Spinal cord (tissue), 10 donors: Measurements from ENCODE around the gene IGF1. TPM values are rescaled to one million over a fixed set of nuclear protein-coding genes. Genes with fewer than 3 reads are reported as not detected.

Source experiments
- DNase-seq, 6 donors: peaks; one replicate each; pipeline versions ENCODE4 v3.0.0 to v3.0.0-alpha.2; 2013 to 2015; ENCODE audit warnings: low spot score in 6 of 6, low read depth in 4 of 6
- H3K27ac ChIP-seq: one replicate; pipeline ENCODE4 v1.5.1; 2013; ENCODE audit warnings: low read depth, low read length, control low read depth
- H3K27me3 ChIP-seq: one replicate; pipeline ENCODE4 v1.6.1; 2013; ENCODE audit warnings: low read length; ENCODE audit not compliant: control insufficient read depth, insufficient read depth
- H3K36me3 ChIP-seq: one replicate; pipeline ENCODE4 v1.6.1; 2013; ENCODE audit warnings: low read length; ENCODE audit not compliant: control insufficient read depth, insufficient read depth
- H3K4me1 ChIP-seq: one replicate; pipeline ENCODE4 v1.6.1; 2013; ENCODE audit warnings: low read length; ENCODE audit not compliant: control insufficient read depth, insufficient read depth
- H3K4me3 ChIP-seq: one replicate; pipeline ENCODE4 v1.5.1; 2013; ENCODE audit warnings: low read depth, low read length, control low read depth
- H3K9me3 ChIP-seq: one replicate; pipeline ENCODE4 v1.6.1; 2013; ENCODE audit warnings: low read length; ENCODE audit not compliant: control insufficient read depth, insufficient read depth
- WGBS: methylation state at CpG from one replicate; pipeline ENCODE4 v1.1.5; 2013; ENCODE audit warnings: missing lambda C conversion rate; ENCODE audit not compliant: insufficient coverage; 5-methylcytosine and 5-hydroxymethylcytosine counted together
- polyA plus RNA-seq, 2 donors: library from polyadenylated mRNA; unstranded; fragments of 120-200 nt; gene quantifications; one replicate each; pipeline ENCODE4 v1.2.1, GENCODE V29; 2013; ENCODE audit not compliant: insufficient read length in 2 of 2
- total RNA-seq, 2 donors: library from RNA; depleted of rRNA in 1 of 2; stranded (reverse); fragments of 120-200 nt in 1 of 2; fragments of >200 nt in 1 of 2; gene quantifications; one replicate each; pipeline versions ENCODE4 v1.2.3 to v1.2.4, GENCODE V29; 2013 to 2014
- donor health status: healthy.

The IGF1 gene
- total and polyA plus RNA-seq, 4 donors = 4.6 to 22.9 (median 13.0) TPM

DNA sequence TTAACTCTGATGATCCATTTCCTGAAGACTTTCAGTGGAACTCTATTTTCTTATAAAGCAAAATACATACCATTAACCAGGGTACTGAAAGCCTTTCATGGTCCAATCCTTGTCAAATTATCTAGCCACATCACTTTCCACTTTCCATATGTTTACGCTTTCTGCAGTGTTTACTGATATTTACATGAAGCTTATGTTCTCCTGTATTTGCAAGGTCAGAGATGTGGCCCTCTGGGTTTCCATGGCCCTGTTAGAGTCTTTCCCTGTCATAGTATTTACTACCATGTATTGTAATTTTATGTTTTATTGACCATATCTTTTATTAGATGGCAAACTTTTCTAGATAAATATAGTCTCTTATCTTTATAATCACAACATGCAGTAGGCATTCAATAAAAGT is 23.5 kb upstream of the IGF1 start:
- no peak overlapping the region for H3K4me3 ChIP-seq
- no peak overlapping the region for H3K27ac ChIP-seq
- DNase-seq = no peak
- no CpG with 5 or more reads among the region's 1 CpG for WGBS
- no peaks in the 10 kb centered on the region for H3K9me3 ChIP-seq
- H3K36me3 ChIP-seq = no peaks in the 10 kb centered on the region
- H3K4me1 ChIP-seq = no peaks in the 10 kb centered on the region
- no peaks in the 10 kb centered on the region for H3K27me3 ChIP-seq

DNA sequence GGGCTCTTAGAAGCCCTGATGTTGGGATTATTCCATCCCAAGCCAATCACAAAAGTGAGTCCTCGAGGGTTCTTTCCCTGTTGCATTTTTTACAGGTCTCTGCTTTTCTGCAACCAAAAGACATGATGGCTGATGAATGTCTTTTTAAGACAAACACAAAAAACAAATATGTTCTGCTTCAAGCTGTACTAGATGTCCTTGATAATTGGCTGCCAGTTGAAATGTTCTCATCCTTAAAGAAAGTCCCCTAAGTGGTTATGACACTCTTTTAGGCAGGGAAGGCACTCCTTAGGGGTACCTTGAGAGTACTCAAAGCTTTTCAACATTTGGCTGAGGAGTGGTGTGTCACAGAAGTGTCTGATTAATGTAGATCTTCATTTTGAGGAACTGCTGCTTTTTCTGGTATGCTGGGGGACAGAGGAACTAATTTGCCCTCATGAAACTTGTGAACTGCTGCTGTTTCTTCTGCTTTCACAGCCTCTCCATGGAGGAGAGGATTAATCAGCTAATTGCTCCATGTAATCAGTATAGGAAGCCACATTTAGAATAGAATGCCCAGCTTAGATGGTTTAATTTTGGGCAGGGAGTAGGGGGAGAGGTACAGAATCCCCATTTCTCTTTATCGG is 22.8 kb upstream of the IGF1 start:
- 83% methylated on average over 1 of the region's 2 CpGs for WGBS
- no peak overlapping the region for H3K27ac ChIP-seq
- H3K4me1 ChIP-seq = no peaks in the 10 kb centered on the region
- H3K27me3 ChIP-seq = no peaks in the 10 kb centered on the region
- H3K36me3 ChIP-seq = no peaks in the 10 kb centered on the region
- no peak overlapping the region for H3K4me3 ChIP-seq
- no peaks in the 10 kb centered on the region for H3K9me3 ChIP-seq
- no peak for DNase-seq

DNA sequence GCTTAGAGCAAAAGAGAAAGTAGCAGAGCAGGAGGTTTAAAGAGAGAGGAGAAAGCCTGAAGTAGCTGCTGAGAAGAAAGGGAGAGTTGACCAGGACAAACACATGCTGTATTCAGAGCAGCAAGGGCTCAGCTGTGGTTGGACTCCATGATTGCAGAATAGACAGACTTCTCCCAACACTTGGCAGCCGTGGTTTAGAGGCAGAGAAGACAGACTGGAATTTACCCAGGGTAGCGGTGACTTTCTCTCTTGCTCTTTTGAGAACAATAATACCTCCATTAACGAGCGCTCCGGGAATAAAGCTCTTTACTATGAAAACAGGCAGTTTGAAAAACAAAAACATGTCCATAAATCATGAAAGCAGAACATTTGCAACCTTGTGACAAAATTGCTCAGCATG is 21.4 kb upstream of the IGF1 start:
- WGBS = 21% methylated on average over 5 of the region's 5 CpGs
- Histone ChIP-seq H3K9me3 (no peaks in the 10 kb centered on the region), H3K4me3 (no peak overlapping the region), H3K27me3 (no peaks in the 10 kb centered on the region), H3K27ac (no peak overlapping the region), H3K4me1 (no peaks in the 10 kb centered on the region), H3K36me3 (no peaks in the 10 kb centered on the region)
- DNase-seq = peak in 1 of 6 donors; percentile 30

DNA sequence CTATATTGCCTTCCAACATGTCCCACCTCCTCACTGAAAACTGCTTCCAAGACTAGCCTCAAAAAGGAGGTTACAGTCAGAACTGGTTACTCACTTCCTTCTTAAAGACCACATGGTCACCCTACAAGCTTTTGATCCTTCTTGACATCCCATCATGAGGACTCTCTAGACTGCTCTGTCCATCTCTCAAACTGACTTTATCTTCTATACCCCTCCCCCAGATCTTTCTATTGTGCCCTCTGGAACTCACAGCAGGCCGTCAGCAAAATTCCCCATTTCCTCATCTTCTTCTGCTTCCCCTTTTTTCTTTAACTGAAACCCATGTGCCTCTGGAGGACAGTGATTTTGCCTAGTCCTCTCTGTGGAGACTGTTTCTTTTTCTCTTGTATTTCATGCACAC is 18.1 kb upstream of the IGF1 start:
- Histone ChIP-seq H3K27ac (no peak overlapping the region), H3K27me3 (no peaks in the 10 kb centered on the region), H3K36me3 (no peaks in the 10 kb centered on the region), H3K4me3 (no peak overlapping the region), H3K4me1 (no peaks in the 10 kb centered on the region), H3K9me3 (peaks cover 2% of the 10 kb centered on the region)
- 71% methylated on average over 1 of the region's 1 CpG for WGBS
- no peak for DNase-seq

DNA sequence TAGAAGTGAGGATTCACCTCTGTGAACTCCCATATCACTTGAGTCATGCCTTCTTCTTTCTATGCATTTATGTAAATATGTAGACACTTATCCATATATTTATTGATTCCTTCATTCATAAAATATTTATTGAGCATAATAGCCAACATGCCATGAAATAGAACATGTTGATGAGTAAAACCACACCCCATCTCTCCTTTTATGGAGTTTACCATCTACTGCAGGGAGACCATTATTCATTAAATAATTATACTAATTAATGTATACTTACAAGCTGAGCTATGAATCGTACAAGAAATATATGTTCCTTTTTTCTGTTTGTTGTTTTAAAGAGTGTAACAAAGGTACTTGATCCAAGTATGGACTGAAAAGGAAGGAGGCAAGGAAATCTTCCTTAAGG is 17.4 kb upstream of the IGF1 start:
- H3K27me3 ChIP-seq = no peaks in the 10 kb centered on the region
- no peak overlapping the region for H3K27ac ChIP-seq
- H3K9me3 ChIP-seq = peaks cover 2% of the 10 kb centered on the region
- H3K36me3 ChIP-seq = no peaks in the 10 kb centered on the region
- WGBS = no CpG with 5 or more reads among the region's 1 CpG
- no peak for DNase-seq
- H3K4me1 ChIP-seq = no peaks in the 10 kb centered on the region
- H3K4me3 ChIP-seq = no peak overlapping the region

DNA sequence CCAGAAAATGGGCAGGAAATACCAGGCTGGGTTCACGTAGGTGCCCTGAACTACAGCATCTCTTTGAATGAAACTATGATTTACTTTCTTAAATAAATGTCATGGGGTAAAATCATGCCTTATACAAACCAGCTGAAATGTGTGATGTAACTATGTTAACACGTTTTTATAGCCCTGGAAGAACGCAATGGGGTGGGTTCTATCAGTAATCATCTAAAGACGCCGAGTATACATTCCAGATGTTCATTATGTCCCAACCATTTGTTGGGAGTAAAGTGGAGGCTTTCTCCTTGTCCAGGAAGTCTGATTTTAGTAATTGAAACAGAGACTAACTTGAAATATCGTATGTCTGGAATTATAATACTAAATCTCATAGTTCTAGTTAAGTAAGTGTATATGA is 16.2 kb upstream of the IGF1 start:
- Histone ChIP-seq H3K27ac (no peak overlapping the region), H3K36me3 (no peaks in the 10 kb centered on the region), H3K4me3 (no peak overlapping the region), H3K4me1 (no peaks in the 10 kb centered on the region), H3K9me3 (peaks cover 2% of the 10 kb centered on the region), H3K27me3 (no peaks in the 10 kb centered on the region)
- no peak for DNase-seq
- no CpG with 5 or more reads among the region's 6 CpGs for WGBS

DNA sequence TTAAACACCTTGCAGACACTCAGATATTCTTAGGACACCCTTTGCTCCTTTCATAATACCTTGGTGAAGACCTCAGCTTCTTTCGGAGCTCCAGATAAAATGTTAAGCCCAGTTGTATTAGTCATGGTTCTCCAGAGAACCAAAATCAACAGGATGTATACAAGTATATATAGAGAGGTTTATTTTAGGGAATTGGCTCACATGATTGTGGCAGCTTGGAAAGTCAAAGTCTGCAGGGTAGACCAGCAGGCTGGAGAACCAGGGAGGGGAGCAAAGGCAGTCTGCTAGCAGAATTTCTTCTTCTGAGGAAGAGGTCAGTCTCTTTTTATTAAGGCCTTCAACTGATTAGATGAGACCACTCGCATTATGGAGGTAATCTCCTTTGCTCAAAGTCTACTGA is 6.9 kb upstream of the IGF1 start:
- H3K4me1 ChIP-seq = no peaks in the 10 kb centered on the region
- H3K36me3 ChIP-seq = no peaks in the 10 kb centered on the region
- no peaks in the 10 kb centered on the region for H3K9me3 ChIP-seq
- no CpG with 5 or more reads among the region's 2 CpGs for WGBS
- no peaks in the 10 kb centered on the region for H3K27me3 ChIP-seq
- H3K4me3 ChIP-seq = no peak overlapping the region
- DNase-seq = no peak
- H3K27ac ChIP-seq = no peak overlapping the region

DNA sequence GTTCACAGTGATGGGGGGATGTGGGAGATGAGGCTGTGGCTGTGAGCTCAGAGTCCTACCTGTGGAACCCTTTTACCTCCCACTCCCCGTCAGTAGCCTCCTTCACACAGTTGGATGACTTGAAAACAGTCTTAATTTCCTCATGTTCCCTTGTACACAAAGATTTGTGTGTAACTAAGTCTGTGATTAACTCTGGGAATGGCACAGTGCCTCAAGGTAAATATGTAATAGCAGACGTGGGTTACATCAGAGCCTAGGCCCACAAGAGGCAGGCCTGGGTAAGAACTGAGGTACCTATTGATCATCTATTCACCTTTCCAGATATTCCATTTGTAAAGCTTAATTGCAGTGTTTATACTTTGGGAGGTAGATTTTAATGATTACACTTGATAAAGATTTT is 5.8 kb upstream of the IGF1 start:
- no peaks in the 10 kb centered on the region for H3K36me3 ChIP-seq
- no CpG with 5 or more reads among the region's 2 CpGs for WGBS
- H3K27ac ChIP-seq = no peak overlapping the region
- no peaks in the 10 kb centered on the region for H3K4me1 ChIP-seq
- no peaks in the 10 kb centered on the region for H3K27me3 ChIP-seq
- no peak for DNase-seq
- H3K4me3 ChIP-seq = no peak overlapping the region
- no peaks in the 10 kb centered on the region for H3K9me3 ChIP-seq

DNA sequence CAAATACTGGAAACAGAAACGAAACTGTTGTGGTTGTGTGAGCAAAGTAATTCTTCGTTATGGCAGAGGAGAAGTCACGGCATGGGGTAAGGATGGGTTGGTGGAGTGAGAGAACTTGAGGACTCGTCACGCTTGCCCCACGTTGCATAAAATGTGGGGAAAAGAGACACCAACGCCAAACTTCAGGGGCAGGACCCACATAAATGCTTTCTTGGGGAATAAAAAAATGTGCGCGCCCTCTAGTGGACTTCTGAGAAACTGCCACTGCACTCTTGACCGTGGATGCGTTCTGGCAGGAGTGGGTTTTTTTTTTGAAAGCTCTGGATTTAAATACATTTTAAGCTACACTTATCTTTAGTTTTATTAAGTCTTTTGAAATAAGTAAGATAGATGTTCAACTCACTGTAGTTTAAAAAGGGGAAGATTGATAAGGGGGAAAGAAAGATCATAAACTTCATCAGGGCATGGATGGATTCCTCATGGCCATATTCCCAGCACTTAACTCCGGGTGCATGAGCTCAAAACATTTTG is 4.1 kb upstream of the IGF1 start:
- DNase-seq = peak in 3 of 6 donors; percentile 19 to 69 (median 62)
- Histone ChIP-seq H3K27ac (peak overlapping the region; percentile 22), H3K4me3 (no peak overlapping the region), H3K27me3 (no peaks in the 10 kb centered on the region), H3K36me3 (no peaks in the 10 kb centered on the region), H3K9me3 (no peaks in the 10 kb centered on the region), H3K4me1 (no peaks in the 10 kb centered on the region)
- WGBS = 27% methylated on average over 9 of the region's 12 CpGs

DNA sequence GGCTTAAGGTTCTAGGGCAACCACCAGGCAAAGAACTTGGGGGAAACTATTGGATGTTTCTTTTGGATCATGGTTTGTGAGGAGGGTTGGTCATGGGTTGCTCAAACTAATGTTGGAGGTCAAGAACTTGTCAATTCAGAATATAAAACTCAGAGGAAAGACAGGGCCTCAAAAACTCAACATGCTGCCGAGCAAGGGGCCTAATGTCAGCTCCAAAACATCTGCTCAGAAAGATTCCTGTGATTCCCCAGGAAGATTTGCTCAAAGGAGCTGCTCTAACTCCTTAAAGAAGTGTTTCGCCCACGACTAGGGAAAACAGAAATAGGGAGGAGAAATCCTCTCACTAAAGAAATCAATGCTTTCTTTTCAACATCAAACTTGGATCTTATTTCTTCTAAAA is 3.7 kb upstream of the IGF1 start:
- Histone ChIP-seq H3K36me3 (no peaks in the 10 kb centered on the region), H3K4me1 (no peaks in the 10 kb centered on the region), H3K4me3 (no peak overlapping the region), H3K27me3 (no peaks in the 10 kb centered on the region), H3K9me3 (no peaks in the 10 kb centered on the region), H3K27ac (peak overlapping the region; percentile 22)
- no CpG with 5 or more reads among the region's 3 CpGs for WGBS
- no peak for DNase-seq
